Liver (tissue), 9 donors: ENCODE results near the gene ZMYM4. TPM values are rescaled to one million over a fixed set of nuclear protein-coding genes. Genes with fewer than 3 reads are reported as not detected.

ENCODE experiments used
- DNase-seq: peaks from one replicate; pipeline ENCODE4 v3.0.0-alpha.2; 2017; ENCODE audit warnings: low spot score
- H3K27ac ChIP-seq, 2 donors: one replicate each; pipeline ENCODE4 v1.7.0; 2013; ENCODE audit warnings: inconsistent platforms in 2 of 2, low read length in 2 of 2, control low read depth in 1 of 2, low read depth in 1 of 2, mild to moderate bottlenecking in 1 of 2
- H3K27me3 ChIP-seq, 4 donors: one replicate each; pipeline versions ENCODE4 v1.6.1 to v1.7.0; 2013; ENCODE audit warnings: low read length in 3 of 4, inconsistent platforms in 1 of 4, mild to moderate bottlenecking in 1 of 4, moderate library complexity in 1 of 4; ENCODE audit not compliant: control insufficient read depth in 4 of 4, insufficient read depth in 4 of 4
- H3K36me3 ChIP-seq, 4 donors: one replicate each; pipeline versions ENCODE4 v1.6.1 to v1.7.0; 2013; ENCODE audit warnings: low read length in 3 of 4, mild to moderate bottlenecking in 3 of 4, low read depth in 1 of 4, moderate library complexity in 1 of 4; ENCODE audit not compliant: control insufficient read depth in 4 of 4, insufficient read depth in 3 of 4
- H3K4me1 ChIP-seq, 4 donors: one replicate each; pipeline versions ENCODE4 v1.6.1 to v1.7.0; 2013; ENCODE audit warnings: low read length in 3 of 4, mild to moderate bottlenecking in 3 of 4, moderate library complexity in 1 of 4; ENCODE audit not compliant: control insufficient read depth in 4 of 4, insufficient read depth in 4 of 4
- H3K4me3 ChIP-seq, 3 donors: one replicate each; pipeline versions ENCODE4 v1.6.1 to v1.7.0; 2013; ENCODE audit warnings: low read length in 3 of 3, control low read depth in 1 of 3, low read depth in 1 of 3, mild to moderate bottlenecking in 1 of 3
- H3K9ac ChIP-seq, 2 donors: one replicate each; pipeline ENCODE4 v1.7.0; 2013; ENCODE audit warnings: low read length in 2 of 2, mild to moderate bottlenecking in 2 of 2, moderate library complexity in 2 of 2, control low read depth in 1 of 2, low read depth in 1 of 2
- H3K9me3 ChIP-seq, 4 donors: one replicate each; pipeline versions ENCODE4 v1.6.1 to v1.7.0; 2013; ENCODE audit warnings: low read length in 3 of 4; ENCODE audit not compliant: control insufficient read depth in 4 of 4
- EGR1 ChIP-seq, 2 donors: IDR thresholded peaks; 2 replicates each; pipeline ENCODE4 v1.6.1; 2016 to 2018; ENCODE audit warnings: antibody characterized with exemption in 2 of 2, low read depth in 2 of 2
- FOXA1 ChIP-seq: IDR thresholded peaks from 2 replicates; pipeline ENCODE4 v1.6.1; 2016; ENCODE audit warnings: antibody characterized with exemption
- HNF4A ChIP-seq, 2 donors: conservative IDR thresholded peaks; 2 replicates each; pipeline ENCODE4 v1.6.1; 2016; ENCODE audit warnings: antibody characterized with exemption in 2 of 2, mild to moderate bottlenecking in 2 of 2
- JUND ChIP-seq, 2 donors: IDR thresholded peaks; 2 replicates each; pipeline ENCODE4 v1.6.1; 2016; ENCODE audit warnings: antibody characterized with exemption in 2 of 2
- NR2F2 ChIP-seq: IDR thresholded peaks from 2 replicates; pipeline ENCODE4 v1.6.1; 2016; ENCODE audit warnings: antibody characterized with exemption
- RXRA ChIP-seq, 2 donors: IDR thresholded peaks; 2 replicates each; pipeline ENCODE4 v1.6.1; 2017 to 2018; ENCODE audit warnings: antibody characterized with exemption in 2 of 2, mild to moderate bottlenecking in 1 of 2
- TAF1 ChIP-seq: conservative IDR thresholded peaks from 2 replicates; pipeline ENCODE4 v1.6.1; 2016; ENCODE audit warnings: antibody characterized with exemption, mild to moderate bottlenecking
- YY1 ChIP-seq: IDR thresholded peaks from 2 replicates; pipeline ENCODE4 v1.6.1; 2016; ENCODE audit warnings: antibody characterized with exemption, mild to moderate bottlenecking
- WGBS: extraction: QIAGEN DNeasy Blood & Tissue Kit; methylation state at CpG from one replicate; pipeline ENCODE4 v1.1.7; 2013; 5-methylcytosine and 5-hydroxymethylcytosine counted together
- polyA plus RNA-seq, 2 donors: library from polyadenylated mRNA; stranded (reverse) in 1 of 2; unstranded in 1 of 2; fragments of 200-250 nt in 1 of 2; fragments of >200 nt in 1 of 2; fragmentation: Nextera tagmentation in 1 of 2; extraction: Ambion mirVana in 1 of 2; gene quantifications; one replicate each; pipeline versions ENCODE4 v1.2.1 to v1.2.3, GENCODE V29; 2013 to 2015
- total RNA-seq, 2 donors: library from RNA; depleted of rRNA; stranded (reverse); fragments of >200 nt; gene quantifications; one replicate each; pipeline ENCODE4 v1.2.3, GENCODE V29; 2014
- TF ChIP-seq, protein P1 (sequence below): IDR thresholded peaks from 2 replicates; pipeline ENCODE4 v1.6.1; 2016; ENCODE audit warnings: antibody characterized with exemption
- TF ChIP-seq, protein P2 (sequence below): fragments of 150-350 bp; IDR thresholded peaks from 2 replicates; pipeline ENCODE4 v1.5.1; 2017; ENCODE audit warnings: improper control_type of control experiment, low read depth, low read length; ENCODE audit not compliant: missing input control
- TF ChIP-seq, protein P3 (sequence below): IDR thresholded peaks from 2 replicates; pipeline ENCODE4 v1.6.1; 2016; ENCODE audit warnings: antibody characterized with exemption
- donor health status: healthy.
- donor health status: healthy.
- donor health status: healthy.
- donor health status: healthy.
- donor health status: healthy.

ZMYM4 gene
- total and polyA plus RNA-seq, 4 donors: 5.3 to 16.8 (median 10.5) TPM

DNA sequence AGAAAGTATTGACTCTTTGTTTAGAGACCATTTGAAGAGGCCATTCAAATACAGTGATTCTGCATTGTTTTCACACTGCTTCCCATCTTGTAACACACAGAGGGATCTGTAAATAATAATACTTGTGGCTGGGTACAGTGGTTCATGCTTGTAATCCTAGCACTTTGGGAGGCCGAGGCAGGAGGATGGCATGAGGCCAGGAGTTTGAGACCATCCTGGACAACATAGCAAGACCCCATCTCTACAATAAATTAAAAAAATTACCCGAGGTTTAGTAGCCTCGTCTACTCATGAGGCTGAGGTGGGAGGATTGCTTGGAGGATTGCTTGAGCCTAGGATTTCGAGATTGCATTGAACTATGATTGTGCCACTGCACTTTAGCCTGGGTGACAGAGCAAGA is 5.7 kb downstream of the ZMYM4 start:
- no peaks in the 10 kb centered on the region for H3K27me3 ChIP-seq
- H3K9me3 ChIP-seq: no peaks in the 10 kb centered on the region
- H3K9ac ChIP-seq: no peak overlapping the region
- 88% methylated on average over 4 of the region's 4 CpGs for WGBS
- peaks cover 1 to 2% (median 2%) of the 10 kb centered on the region in 4 donors for H3K36me3 ChIP-seq
- H3K4me3 ChIP-seq: no peak overlapping the region
- TF ChIP-seq NR2F2 (no peak), YY1 (no peak), TAF1 (no peak), RXRA (IDR thresholded peaks at IDR 0.05) (no peak), EGR1 (IDR thresholded peaks at IDR 0.05; ENCODE audit: low read depth in 2 of 2) (no peak), FOXA1 (no peak)
- TF ChIP-seq, protein P1, sequence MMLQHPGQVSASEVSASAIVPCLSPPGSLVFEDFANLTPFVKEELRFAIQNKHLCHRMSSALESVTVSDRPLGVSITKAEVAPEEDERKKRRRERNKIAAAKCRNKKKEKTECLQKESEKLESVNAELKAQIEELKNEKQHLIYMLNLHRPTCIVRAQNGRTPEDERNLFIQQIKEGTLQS: no peak
- TF ChIP-seq, protein P2, sequence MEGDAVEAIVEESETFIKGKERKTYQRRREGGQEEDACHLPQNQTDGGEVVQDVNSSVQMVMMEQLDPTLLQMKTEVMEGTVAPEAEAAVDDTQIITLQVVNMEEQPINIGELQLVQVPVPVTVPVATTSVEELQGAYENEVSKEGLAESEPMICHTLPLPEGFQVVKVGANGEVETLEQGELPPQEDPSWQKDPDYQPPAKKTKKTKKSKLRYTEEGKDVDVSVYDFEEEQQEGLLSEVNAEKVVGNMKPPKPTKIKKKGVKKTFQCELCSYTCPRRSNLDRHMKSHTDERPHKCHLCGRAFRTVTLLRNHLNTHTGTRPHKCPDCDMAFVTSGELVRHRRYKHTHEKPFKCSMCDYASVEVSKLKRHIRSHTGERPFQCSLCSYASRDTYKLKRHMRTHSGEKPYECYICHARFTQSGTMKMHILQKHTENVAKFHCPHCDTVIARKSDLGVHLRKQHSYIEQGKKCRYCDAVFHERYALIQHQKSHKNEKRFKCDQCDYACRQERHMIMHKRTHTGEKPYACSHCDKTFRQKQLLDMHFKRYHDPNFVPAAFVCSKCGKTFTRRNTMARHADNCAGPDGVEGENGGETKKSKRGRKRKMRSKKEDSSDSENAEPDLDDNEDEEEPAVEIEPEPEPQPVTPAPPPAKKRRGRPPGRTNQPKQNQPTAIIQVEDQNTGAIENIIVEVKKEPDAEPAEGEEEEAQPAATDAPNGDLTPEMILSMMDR: no peak
- no peak overlapping the region for H3K27ac ChIP-seq
- DNase-seq: no peak
- peaks cover 1 to 11% (median 7%) of the 10 kb centered on the region in 4 donors for H3K4me1 ChIP-seq

DNA sequence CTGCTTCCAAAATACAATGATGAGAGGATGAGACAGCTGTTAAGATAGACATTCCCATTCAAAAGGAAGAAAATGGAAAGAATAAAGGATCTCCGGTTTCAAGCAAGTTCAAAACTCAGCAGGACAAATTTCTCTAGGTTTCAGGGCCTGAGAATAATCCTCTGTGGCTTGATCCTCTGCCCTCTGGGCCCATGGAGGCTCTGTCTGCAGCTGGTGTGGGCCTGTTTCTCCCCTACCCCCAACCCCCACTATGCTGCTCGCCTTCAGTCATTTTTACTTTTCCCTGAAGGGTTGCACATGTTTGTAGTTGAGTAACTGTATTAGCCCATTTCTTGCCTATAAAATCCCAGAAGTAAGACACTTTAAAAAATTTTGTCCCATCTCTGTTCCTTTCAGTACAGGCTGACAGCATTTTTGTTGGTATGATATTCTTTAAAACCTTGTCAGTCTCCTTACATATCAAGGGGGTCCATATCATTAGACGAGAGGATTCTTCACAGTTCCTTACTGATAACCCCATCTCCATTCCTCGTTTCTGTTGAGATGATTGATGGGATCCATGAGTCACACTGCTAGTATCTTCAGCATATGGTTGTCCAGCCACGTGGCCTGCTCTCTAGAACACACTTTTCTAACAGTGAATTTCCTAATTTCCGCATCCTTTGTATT is 10.5 kb downstream of the ZMYM4 start:
- Histone ChIP-seq H3K9me3 (peaks cover 0 to 1% (median 0%) of the 10 kb centered on the region in 4 donors), H3K36me3 (peaks cover 0 to 5% (median 2%) of the 10 kb centered on the region in 4 donors), H3K27me3 (no peaks in the 10 kb centered on the region), H3K4me1 (no peaks in the 10 kb centered on the region), H3K4me3 (no peak overlapping the region), H3K27ac (no peak overlapping the region), H3K9ac (no peak overlapping the region)
- TF ChIP-seq, protein P3, sequence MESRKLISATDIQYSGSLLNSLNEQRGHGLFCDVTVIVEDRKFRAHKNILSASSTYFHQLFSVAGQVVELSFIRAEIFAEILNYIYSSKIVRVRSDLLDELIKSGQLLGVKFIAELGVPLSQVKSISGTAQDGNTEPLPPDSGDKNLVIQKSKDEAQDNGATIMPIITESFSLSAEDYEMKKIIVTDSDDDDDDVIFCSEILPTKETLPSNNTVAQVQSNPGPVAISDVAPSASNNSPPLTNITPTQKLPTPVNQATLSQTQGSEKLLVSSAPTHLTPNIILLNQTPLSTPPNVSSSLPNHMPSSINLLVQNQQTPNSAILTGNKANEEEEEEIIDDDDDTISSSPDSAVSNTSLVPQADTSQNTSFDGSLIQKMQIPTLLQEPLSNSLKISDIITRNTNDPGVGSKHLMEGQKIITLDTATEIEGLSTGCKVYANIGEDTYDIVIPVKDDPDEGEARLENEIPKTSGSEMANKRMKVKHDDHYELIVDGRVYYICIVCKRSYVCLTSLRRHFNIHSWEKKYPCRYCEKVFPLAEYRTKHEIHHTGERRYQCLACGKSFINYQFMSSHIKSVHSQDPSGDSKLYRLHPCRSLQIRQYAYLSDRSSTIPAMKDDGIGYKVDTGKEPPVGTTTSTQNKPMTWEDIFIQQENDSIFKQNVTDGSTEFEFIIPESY: no peak
- TF ChIP-seq RXRA (IDR thresholded peaks at IDR 0.05) (no peak), YY1 (no peak), EGR1 (IDR thresholded peaks at IDR 0.05; ENCODE audit: low read depth in 2 of 2) (no peak), JUND (IDR thresholded peaks at IDR 0.05) (no peak), HNF4A (conservative IDR thresholded peaks at IDR 0.05) (no peak)
- TF ChIP-seq, protein P2: no peak
- no peak for DNase-seq
- WGBS: 89% methylated on average over 6 of the region's 6 CpGs
